Right lung (tissue), 5 donors: ENCODE measurements around the gene SLC4A11. TPM values are rescaled to one million over a fixed set of nuclear protein-coding genes. Genes with fewer than 3 reads are reported as not detected.
"Not testable (repeated sequence)": the region's sequence is repeated elsewhere in the genome, so short reads cannot be mapped to it uniquely, and the experiment has no call there.

Experiments
- DNase-seq, 2 donors: peaks; one replicate each; pipeline ENCODE4 v3.0.0-alpha.2; 2013
- polyA plus RNA-seq, 5 donors: library from polyadenylated mRNA; unstranded; fragments of 120-200 nt; gene quantifications; one replicate each; pipeline versions ENCODE4 v1.2.1 to v1.2.3, GENCODE V29; 2013; ENCODE audit warnings: inconsistent platforms in 1 of 5, low replicate concordance in 1 of 5; ENCODE audit not compliant: insufficient read length in 5 of 5, insufficient read depth in 1 of 5

The SLC4A11 gene
- polyA plus RNA-seq, 5 donors, result 0.74 to 1.3 (median 0.86) TPM

DNA sequence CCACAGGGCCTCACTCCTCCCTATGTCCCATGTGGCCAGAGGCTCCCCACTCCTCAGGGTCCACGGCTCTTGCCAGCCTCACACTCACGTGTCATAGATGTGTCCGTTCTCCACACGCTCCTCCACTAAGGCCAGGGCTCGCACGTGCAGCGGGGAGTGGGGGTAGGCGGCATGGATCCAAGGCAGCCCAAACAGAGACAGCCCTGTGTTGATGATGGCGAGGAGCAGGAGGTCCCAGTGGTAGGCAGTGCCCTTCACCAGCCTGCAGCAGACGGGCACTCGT is 10.3 kb downstream of the SLC4A11 start:
- no peak for DNase-seq

DNA sequence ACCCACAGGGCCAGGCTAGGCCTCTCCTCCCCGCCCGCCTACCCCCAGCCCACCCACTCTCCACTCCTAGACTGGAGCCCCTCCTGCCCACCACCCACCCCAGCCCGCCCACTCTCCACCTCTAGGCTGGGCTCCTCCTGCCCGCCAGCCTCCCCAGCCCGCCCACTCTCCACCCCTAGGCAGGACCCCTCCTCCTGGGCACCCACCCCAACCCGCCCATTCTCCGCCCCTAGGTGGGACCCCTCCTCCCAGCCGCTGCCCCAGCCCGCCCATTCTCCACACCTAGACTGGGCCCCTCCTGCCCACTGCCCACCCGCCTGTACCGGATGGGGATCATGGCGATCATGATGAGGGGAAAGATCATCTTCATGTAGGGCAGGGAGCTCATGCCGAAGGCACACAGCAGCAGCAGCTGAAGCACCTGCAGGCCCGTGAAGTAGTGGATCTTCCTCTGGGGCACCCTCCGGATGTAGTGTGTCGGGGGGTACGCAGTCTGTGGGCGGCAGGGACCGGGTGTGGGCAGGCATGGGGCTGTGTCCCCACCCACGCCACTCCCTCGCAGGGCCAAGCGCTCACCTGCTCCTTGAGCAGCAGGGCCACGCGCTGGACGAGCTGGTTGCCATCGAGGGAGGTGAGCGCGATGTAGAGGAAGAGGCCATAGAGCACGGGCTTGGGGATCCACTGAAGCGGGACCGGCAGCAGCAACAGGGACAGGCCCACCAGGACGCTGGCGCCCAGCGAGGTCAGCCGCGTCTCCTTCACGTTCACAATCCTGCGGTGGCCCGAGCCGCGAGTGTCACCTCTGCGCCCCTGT is 10.8 kb downstream of the SLC4A11 start:
- DNase-seq, result no peak

DNA sequence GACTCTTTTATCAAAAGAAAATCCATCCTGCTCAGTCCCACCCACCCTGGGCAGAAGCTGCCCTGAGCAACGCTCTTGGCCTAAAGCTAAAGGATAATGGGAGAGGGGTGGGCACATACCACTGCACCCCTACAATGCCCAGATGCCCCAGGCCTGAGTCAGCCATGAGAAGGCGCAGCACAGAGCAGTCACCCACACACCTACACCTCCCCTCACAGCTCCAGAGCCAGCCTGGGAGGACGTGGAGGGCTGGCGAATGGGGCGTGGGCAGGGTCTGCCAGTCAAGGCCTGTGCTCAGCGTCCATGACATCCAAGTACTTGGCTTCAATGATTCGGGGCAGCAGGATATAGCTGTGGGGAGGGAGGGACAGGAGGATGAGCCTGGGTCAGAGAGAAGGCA is 11.5 kb downstream of the SLC4A11 start:
- DNase-seq, result no peak

DNA sequence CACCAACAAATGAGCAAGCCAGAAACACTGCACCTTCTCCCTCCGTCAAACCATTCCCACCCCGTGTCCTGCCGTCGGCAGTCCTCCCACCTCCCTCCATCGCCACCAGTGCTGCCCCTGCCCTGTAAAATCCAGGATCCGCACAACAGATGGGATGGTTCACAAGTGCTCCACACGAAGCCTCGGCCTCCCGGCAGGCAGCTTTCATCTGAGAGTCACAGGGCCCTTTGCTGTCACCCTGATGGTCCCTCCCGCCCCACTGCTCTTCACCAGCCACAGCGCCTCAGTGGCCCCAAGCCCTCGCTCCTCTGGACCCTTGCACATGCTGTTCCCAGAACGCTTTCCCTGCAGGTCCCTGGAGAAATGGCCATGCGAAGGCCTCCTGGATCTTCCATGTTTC is 12.1 kb downstream of the SLC4A11 start:
- no peak for DNase-seq

DNA sequence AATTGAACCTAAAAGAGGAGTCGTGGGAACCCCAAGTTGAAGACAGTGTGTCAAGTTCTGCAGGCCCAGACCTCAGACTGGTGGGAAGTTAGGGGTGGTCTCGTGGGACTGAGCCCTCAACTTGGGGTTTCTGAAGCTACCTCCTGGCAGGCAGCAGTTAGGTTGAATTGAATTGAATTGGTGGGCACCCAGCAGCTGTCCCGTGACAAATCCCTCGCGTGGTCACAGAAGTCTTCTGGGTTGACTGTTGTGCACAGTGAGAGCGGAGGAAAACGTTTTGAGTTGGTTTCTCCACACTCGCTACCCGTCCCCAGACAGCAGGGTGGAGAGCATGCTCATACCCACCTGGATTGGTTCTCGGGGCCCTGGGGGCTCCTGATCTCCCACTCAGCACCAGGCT is 12.9 kb downstream of the SLC4A11 start:
- DNase-seq, result no peak

DNA sequence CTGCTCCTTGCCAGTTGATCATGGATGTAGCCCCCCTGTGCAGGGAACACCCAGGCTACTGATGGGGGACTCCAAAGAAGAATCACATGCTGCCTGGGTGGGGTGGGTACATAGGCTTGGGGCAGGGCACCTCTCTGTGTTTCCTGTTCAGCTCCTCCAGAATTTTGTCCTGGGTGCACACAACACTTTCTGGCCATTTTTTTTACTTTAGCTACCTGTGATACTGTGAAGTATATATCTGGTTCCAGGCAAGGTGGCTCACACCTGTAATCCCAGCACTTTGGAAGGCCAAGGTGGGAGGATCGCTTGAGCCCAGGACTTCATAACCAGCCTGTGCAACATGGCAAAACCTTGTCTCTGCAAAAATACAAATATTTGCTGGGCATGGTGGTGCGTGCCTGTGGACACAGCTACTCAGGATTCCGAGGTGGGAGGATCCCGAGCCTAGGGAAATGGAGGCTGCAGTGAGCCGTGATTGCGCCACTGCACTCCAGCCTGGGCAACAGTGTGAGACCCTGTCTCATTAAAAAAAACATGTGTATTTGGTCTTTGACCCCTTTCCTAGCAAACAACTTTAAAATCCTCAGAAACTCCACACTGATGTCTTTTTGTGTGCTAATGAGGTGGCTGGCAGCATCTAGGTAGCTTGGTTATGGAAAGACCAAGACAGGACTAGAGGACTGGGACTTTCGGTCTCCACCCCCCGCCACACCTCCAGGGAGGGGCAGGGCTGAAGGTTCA is 14.1 kb downstream of the SLC4A11 start:
- no peak for DNase-seq

DNA sequence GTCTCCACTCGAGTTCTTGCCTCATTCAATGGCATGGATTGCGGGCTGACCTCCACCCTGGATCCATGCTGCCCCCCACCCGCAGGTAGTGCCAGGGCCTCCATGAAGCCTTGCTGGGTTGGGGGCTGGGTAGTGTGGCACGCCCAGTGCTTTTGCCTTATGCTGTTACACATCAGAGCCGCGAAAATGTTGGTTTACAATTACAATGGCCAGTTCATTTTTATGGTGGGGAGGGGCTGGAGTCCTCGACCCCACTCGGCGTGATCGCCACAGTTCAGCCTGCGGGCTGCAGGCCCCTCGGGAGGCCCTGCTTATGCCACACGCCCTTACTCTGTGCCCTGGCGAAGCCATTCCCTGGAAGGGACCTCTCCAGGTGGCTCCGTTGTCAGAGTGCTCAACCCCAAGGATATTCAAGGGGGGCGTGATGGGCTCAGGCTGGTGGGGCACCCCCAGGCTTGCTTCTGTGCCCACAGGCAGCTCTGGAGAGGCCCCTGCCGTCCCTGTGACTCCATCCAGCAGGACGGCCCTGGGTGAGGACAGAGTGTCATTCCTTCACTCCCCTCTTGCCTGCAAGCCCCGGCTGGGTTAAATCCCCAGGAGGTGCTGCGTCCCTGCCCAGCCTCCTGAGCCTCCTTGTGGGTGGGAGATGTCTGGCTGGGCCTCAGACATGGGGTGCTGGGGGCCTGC is 14.9 kb downstream of the SLC4A11 start:
- no peak for DNase-seq

DNA sequence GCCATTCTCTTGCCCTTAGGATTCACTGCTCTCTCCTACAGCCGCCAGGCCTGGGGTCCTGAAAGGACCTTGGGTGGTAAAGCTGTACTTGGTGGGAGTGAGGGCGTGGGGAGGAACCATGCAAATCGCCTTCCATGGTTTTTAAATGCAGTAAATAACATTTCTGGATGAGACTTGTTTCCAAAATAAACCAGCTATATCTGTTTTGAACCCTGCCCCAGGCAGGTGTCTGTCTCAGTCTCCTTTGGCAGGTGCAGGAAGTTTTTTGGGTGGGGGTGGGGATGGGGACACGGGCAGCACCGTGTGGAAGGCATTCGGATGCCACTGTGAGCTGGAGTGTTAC is 15.4 kb downstream of the SLC4A11 start:
- DNase-seq, result no peak

DNA sequence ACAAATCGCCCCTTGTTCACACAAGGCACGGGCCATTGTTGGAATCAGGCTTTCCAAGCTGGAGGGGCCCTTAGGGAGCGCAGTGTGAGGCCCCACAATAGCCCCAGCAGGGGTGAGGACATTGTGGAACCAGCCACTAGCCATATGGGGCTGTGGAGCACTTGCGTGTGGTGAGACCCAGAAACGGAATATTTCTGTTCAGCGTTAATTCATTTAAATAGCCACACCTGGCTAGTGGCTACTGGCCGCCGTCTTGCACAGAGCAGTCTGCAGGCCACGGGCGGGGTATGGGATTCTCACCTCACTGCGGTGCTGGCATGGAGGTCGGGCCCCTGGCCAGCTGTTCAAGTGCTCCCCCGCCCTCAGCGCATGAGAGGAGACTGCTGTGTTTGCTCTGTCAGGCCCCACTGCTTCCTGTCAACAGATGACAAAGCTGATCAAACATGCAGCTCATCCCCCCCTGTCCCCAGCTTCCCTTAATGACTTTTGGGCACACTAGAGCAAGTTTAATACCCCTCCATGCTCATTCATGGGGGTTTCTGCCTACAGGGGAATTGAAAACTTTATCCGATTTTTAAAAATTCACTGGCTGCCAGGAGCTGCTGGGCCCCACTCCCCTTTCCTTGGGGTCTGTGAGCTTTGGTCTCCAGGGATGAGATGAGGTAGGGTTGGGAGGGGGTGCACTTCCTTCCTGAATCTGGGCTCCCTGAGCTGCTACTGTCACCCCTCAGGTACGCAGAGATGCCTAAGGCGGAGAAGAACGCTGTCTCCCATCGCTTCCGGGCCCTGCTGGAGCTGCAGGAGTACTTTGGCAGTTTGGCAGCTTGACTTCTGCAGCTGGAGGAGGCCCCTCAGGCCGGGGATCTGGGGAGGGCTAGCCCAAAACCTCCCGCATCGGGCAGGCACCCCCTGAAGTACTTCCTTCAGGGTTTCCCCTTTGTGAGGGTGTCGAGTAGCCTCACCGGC is 16.1 kb downstream of the SLC4A11 start:
- DNase-seq, result no peak

DNA sequence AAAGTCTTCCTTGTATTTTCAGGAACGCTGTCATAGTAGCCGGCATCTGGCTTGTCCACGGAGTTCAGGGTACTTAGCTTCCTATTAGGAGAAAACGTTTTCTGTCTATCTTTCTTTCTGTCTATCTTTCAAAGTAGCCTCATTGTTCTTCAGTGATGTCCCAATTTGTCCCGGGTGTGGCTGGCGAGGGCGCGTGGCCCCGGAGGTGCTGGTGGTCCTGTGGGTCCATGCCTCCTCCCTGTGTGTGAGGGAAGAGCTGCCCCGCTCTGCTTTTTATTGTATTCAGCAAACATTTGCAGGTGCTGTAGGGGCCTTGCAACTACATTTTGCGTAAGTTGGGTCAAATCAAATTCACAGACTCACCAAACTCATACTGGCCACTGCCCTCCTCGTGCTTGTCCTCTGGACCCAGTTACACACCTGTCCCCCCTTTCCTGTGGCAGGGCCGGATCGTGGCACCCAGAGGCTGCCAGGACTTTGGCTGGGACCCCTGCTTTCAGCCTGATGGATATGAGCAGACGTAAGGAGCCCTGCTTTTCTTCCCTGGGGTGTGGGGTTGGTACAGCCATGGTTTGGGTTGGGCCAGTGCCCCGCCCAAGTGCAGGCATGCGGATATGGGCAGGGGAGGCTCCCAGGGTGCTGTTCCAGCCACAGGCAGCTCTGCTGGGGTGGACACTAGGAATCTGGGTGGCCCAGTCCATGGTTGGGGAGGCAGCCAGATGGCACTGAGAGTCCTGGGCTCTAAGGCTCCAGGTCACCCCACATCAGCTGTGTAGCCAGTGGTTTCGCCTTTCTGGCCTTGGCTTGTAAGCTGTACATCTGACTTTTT is 17.4 kb downstream of the SLC4A11 start:
- no peak for DNase-seq

DNA sequence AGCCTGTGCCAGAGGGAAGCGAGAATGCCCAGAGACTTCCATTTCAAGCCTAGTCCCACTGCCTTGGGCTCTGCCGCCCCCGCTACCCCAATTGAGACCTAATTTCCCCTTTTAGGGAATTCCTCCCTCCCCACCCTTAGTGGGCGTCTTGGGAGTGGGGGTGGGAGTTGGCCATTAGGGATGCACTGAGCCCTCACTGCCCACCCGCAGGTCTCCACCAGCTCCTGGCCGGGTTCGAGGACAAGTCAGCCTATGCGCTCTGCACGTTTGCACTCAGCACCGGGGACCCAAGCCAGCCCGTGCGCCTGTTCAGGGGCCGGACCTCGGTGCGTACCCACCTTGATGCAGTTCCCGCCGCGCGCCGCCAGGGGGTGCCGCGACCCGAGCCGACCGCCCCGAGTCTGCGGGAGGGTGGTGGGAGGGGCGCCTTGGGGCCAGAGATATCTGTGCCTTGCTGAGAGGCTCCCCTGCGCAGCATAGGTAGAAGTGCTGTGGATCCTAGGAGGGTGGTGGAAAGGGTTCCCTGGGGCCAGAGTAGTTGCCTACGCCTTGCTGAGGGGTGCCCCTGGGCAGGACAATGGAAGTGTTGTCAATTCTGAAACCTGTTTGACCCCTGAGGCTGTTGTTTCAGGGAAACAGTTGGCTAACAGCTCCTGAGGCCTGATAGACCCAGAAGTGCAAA is 20.5 kb downstream of the SLC4A11 start:
- DNase-seq, result no peak

DNA sequence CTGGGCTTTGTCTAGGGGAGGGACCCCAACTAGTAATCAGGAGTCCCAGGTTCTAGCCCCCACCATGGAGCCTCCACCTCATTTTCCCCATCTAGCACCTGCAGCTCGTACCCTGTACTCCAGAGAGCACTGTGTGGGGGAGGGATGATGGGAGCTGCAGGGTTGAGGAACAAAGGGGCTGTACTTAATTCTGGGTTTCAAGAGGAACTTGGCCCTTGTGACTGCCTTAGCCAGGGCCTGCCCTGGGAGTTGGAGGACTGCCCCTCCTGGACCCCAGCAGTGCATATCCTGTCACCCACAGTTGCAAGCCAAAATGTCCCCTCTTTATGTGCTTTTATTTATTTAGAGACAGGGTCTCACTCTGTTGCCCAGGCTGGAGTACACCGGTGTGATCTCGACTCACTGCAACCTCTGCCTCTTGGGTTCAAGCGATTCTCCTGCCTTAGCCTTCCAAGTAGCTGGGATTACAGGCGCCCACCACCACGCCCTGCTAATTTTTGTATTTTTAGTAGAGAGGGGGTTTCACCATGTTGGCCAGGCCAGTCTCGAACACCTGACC is 23.6 kb downstream of the SLC4A11 start:
- not testable (repeated sequence) for DNase-seq

DNA sequence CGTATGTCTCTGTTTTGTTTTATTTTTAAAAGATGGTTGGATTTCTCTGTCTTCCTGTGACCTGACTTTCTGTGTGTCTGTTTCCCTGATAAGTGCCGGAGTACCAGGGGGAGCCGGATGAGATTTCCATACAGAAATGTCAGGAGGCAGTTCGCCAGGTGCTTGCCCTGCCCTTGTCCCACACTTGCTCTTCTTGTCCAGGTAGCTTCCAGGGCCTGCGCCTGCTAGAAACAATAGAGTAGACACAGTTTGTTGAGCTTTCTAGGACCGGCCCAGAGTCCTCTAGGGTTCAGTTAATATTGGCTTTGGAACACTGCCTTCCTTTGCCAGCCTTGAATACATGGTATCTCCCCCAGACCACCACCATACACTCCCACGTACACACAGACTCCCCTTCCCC is 25.8 kb downstream of the SLC4A11 start:
- no peak for DNase-seq

DNA sequence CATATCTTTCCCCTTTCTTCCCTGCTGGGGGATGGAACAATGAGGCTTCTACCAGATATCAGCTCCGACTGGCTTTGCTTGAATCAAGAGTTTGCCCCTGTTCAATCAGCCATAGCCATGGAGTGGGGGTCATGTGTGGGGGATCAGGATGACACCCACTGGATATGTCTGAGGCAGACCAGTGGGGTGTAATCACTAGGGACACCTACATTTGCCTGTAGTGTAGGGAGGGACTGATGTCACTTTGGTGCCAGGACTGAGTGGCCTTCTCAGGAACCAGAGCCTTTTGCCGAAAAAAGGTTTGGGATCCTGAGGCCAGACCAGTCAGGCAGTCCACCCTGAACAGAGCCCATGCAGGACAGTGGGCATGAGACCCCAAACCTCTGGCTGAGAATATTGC is 28.6 kb downstream of the SLC4A11 start:
- DNase-seq, result no peak

DNA sequence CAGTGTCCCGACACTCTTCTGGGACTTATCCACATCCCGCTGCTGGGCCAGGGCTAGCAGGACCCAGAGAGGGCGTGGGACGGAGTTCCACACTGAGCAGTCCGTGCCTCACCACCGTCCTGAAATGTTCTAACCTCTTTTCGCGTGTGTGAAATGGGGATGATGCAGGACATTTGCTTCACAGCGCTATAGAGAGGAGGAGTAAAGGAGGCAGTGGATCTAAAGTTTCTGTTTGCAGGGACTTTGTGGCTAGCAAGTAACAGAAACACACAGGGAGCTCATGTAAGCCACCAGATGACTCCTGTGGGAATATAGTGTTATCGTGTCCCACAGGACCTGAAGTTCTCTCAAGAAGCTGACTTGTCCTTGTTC is 29.1 kb downstream of the SLC4A11 start:
- no peak for DNase-seq

DNA sequence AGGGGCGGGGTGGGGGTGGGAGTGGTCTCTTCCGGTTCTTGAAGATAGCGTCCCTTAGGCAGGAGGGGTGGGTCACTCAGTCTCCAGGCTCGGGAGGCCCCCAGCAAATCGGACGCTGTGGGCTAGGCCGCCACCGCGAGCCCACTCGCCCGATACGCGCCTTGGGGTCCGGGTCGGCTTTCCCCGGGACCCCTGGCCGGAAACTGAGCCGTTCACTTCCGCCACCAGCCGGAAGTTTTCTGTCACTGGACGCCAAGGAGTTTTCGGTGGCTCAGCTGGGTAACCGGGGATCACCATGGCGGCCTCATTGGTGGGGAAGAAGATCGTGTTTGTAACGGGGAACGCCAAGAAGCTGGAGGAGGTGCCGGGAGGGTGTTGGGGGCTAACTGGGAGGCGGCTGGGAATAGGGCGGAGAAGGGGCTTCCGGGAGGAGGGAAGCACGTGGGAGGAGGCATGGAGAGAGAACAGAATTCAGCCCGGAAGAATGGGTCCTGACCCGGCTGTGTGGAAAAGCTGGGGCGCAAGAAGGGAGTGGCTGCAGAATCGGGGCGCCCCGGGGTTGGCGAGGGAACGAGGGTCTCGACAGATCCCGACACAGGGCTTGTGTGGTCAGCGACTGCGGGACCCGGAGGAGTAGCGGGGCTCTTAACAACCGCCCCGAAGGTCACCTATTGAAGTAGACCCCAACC is 29.6 kb downstream of the SLC4A11 start, which contains the start of gene ITPA:
Gene ITPA (plus strand): TSS at position 242 of the 689 bp plus-strand sequence. CDS start 54 bp downstream, at position 296.
- DNase-seq, result peak; percentile 54 to 56

DNA sequence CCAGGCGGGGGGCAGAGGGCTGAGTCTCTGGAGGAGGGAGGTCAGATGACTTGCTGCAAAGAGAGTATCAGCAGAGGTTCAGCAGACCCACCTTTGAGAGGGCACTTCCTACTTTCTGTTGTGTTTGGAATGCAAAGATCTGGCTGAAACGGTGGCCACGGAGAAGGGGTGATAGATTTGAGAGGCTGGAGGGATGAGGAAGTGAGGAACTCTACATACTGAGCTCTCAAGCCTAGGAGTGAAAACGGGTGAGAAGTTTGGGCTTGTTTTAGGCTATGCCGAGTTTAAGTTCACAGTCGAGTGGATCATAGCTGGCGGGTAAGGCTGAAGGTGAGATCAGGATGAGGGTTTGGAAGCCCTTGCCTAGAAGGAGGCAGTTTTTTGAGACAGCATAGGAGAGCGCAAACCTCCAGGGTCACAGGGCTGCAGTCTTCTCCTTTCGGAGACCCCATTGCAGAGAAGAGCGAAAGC is 30.2 kb downstream of the SLC4A11 start:
- DNase-seq, result no peak

DNA sequence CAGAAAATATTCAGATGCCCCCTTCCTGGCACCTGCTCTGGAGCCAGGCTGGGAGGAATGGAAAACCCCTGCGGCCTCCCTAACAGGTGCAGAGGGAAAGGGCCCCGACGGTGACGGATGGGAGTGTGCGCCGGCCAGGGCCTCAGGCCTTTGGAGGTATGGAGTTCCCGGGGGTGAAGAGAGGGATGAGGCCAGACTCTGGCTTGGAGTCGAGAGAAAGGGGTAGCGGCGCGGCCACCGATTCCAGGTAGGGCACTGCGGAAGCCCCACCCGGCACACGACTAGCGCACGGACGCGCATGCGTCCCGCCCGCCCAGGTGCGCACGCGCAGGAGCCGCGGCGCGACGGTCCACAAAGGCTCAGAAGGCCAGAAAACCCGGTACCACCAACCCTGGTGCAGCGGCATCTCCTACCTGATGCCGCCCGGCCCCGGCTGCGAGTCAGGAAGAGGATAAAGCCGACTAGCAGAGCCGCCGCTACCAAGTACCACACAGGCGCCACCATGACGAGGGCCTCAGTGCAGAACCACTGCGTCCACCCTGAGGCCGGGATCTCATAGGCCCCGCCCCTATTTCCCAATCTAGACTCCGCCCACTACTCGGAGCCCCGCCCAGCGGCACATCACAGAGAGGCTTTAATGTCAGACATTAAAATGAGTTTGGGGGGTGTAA is 34.7 kb downstream of the SLC4A11 start, which contains the start of gene DDRGK1:
Gene DDRGK1 (minus strand): TSS at position 559 of the 671 bp plus-strand sequence. CDS start 55 bp downstream, at position 504.
- peak; percentile 86 to 87 for DNase-seq
